Measurements from ENCODE around the gene CAPN15.

The CAPN15 gene

GRCh38 chr16:528111-529011 is 849 bp downstream of the CAPN15 start:
- H3K4me3 ChIP-seq (ENCODE audit: extremely low read depth, insufficient read depth, low read length, poor library complexity, severe bottlenecking): peak overlapping the region; percentile 63
- 8 to 11% methylated on average over 44 to 55 of the region's 55 CpGs for WGBS, 2 experiments (ENCODE audit: insufficient coverage in 2 of 2)
- peaks cover 17% of the 10 kb centered on the region for H3K36me3 ChIP-seq (ENCODE audit: control insufficient read depth, insufficient read depth, low read length)
- H3K27ac ChIP-seq (ENCODE audit: low read depth, low read length, severe bottlenecking): no peak overlapping the region
- H3K4me1 ChIP-seq (ENCODE audit: control insufficient read depth, insufficient read depth, low read length, poor library complexity, severe bottlenecking): peaks cover 16% of the 10 kb centered on the region
- H3K9me3 ChIP-seq (ENCODE audit: control insufficient read depth, low read length): no peaks in the 10 kb centered on the region

GRCh38 chr16:529012-529575 is 1.6 kb downstream of the CAPN15 start:
- H3K9me3 ChIP-seq (ENCODE audit: control insufficient read depth, low read length): no peaks in the 10 kb centered on the region
- H3K36me3 ChIP-seq (ENCODE audit: control insufficient read depth, insufficient read depth, low read length): peaks cover 16% of the 10 kb centered on the region
- H3K4me1 ChIP-seq (ENCODE audit: control insufficient read depth, insufficient read depth, low read length, poor library complexity, severe bottlenecking): peaks cover 22% of the 10 kb centered on the region
- WGBS, 2 experiments (ENCODE audit: insufficient coverage in 2 of 2): 80 to 86% methylated on average over 12 of the region's 12 CpGs
- H3K4me3 ChIP-seq (ENCODE audit: extremely low read depth, insufficient read depth, low read length, poor library complexity, severe bottlenecking): peak overlapping the region; percentile 63
- H3K27ac ChIP-seq (ENCODE audit: low read depth, low read length, severe bottlenecking): no peak overlapping the region

GRCh38 chr16:530111-530817 is 2.8 kb downstream of the CAPN15 start:
- WGBS, 2 experiments (ENCODE audit: insufficient coverage in 2 of 2): 93 to 95% methylated on average over 18 to 20 of the region's 23 CpGs
- Histone ChIP-seq H3K36me3 (ENCODE audit: control insufficient read depth, insufficient read depth, low read length) (peaks cover 14% of the 10 kb centered on the region), H3K4me1 (ENCODE audit: control insufficient read depth, insufficient read depth, low read length, poor library complexity, severe bottlenecking) (peaks cover 26% of the 10 kb centered on the region), H3K27ac (ENCODE audit: low read depth, low read length, severe bottlenecking) (no peak overlapping the region), H3K4me3 (ENCODE audit: extremely low read depth, insufficient read depth, low read length, poor library complexity, severe bottlenecking) (no peak overlapping the region), H3K9me3 (ENCODE audit: control insufficient read depth, low read length) (no peaks in the 10 kb centered on the region)

GRCh38 chr16:531494-532125 is 4.1 kb downstream of the CAPN15 start:
- no peaks in the 10 kb centered on the region for H3K9me3 ChIP-seq (ENCODE audit: control insufficient read depth, low read length)
- no peak overlapping the region for H3K27ac ChIP-seq (ENCODE audit: low read depth, low read length, severe bottlenecking)
- H3K4me3 ChIP-seq (ENCODE audit: extremely low read depth, insufficient read depth, low read length, poor library complexity, severe bottlenecking): no peak overlapping the region
- WGBS, 2 experiments (ENCODE audit: insufficient coverage in 2 of 2): 91 to 95% methylated on average over 11 to 12 of the region's 16 CpGs
- H3K4me1 ChIP-seq (ENCODE audit: control insufficient read depth, insufficient read depth, low read length, poor library complexity, severe bottlenecking): peaks cover 16% of the 10 kb centered on the region
- H3K36me3 ChIP-seq (ENCODE audit: control insufficient read depth, insufficient read depth, low read length): peaks cover 19% of the 10 kb centered on the region

GRCh38 chr16:533391-534123 is 6.0 kb downstream of the CAPN15 start:
- Histone ChIP-seq H3K9me3 (ENCODE audit: control insufficient read depth, low read length) (no peaks in the 10 kb centered on the region), H3K27ac (ENCODE audit: low read depth, low read length, severe bottlenecking) (no peak overlapping the region), H3K4me3 (ENCODE audit: extremely low read depth, insufficient read depth, low read length, poor library complexity, severe bottlenecking) (no peak overlapping the region), H3K4me1 (ENCODE audit: control insufficient read depth, insufficient read depth, low read length, poor library complexity, severe bottlenecking) (peaks cover 15% of the 10 kb centered on the region), H3K36me3 (ENCODE audit: control insufficient read depth, insufficient read depth, low read length) (peaks cover 39% of the 10 kb centered on the region)
- WGBS, 2 experiments (ENCODE audit: insufficient coverage in 2 of 2): 80 to 86% methylated on average over 28 to 30 of the region's 30 CpGs

- peaks cover 15% of the 10 kb centered on the region for H3K4me1 ChIP-seq (ENCODE audit: control insufficient read depth, insufficient read depth, low read length, poor library complexity, severe bottlenecking)
- H3K27ac ChIP-seq (ENCODE audit: low read depth, low read length, severe bottlenecking): no peak overlapping the region
- 92 to 97% methylated on average over 18 to 21 of the region's 21 CpGs for WGBS, 2 experiments (ENCODE audit: insufficient coverage in 2 of 2)
- no peak overlapping the region for H3K4me3 ChIP-seq (ENCODE audit: extremely low read depth, insufficient read depth, low read length, poor library complexity, severe bottlenecking)
- no peaks in the 10 kb centered on the region for H3K9me3 ChIP-seq (ENCODE audit: control insufficient read depth, low read length)
- peaks cover 41% of the 10 kb centered on the region for H3K36me3 ChIP-seq (ENCODE audit: control insufficient read depth, insufficient read depth, low read length)
Measured at GRCh38 chr16:534135-534534, 6.6 kb downstream of the CAPN15 start.

GRCh38 chr16:534856-535445 is 7.4 kb downstream of the CAPN15 start:
- H3K4me1 ChIP-seq (ENCODE audit: control insufficient read depth, insufficient read depth, low read length, poor library complexity, severe bottlenecking): peaks cover 23% of the 10 kb centered on the region
- WGBS, 2 experiments (ENCODE audit: insufficient coverage in 2 of 2): 95 to 96% methylated on average over 23 to 26 of the region's 27 CpGs
- no peak overlapping the region for H3K4me3 ChIP-seq (ENCODE audit: extremely low read depth, insufficient read depth, low read length, poor library complexity, severe bottlenecking)
- no peaks in the 10 kb centered on the region for H3K9me3 ChIP-seq (ENCODE audit: control insufficient read depth, low read length)
- H3K27ac ChIP-seq (ENCODE audit: low read depth, low read length, severe bottlenecking): no peak overlapping the region
- H3K36me3 ChIP-seq (ENCODE audit: control insufficient read depth, insufficient read depth, low read length): peaks cover 38% of the 10 kb centered on the region

- Histone ChIP-seq H3K9me3 (ENCODE audit: control insufficient read depth, low read length) (no peaks in the 10 kb centered on the region), H3K4me1 (ENCODE audit: control insufficient read depth, insufficient read depth, low read length, poor library complexity, severe bottlenecking) (peaks cover 26% of the 10 kb centered on the region), H3K4me3 (ENCODE audit: extremely low read depth, insufficient read depth, low read length, poor library complexity, severe bottlenecking) (no peak overlapping the region), H3K36me3 (ENCODE audit: control insufficient read depth, insufficient read depth, low read length) (peaks cover 36% of the 10 kb centered on the region), H3K27ac (ENCODE audit: low read depth, low read length, severe bottlenecking) (no peak overlapping the region)
- WGBS, 2 experiments (ENCODE audit: insufficient coverage in 2 of 2): 94 to 95% methylated on average over 34 to 37 of the region's 39 CpGs
Measured at GRCh38 chr16:535446-536405, 8.2 kb downstream of the CAPN15 start.

GRCh38 chr16:536746-537145 is 9.2 kb downstream of the CAPN15 start:
- Histone ChIP-seq H3K27ac (ENCODE audit: low read depth, low read length, severe bottlenecking) (no peak overlapping the region), H3K36me3 (ENCODE audit: control insufficient read depth, insufficient read depth, low read length) (peaks cover 40% of the 10 kb centered on the region), H3K4me1 (ENCODE audit: control insufficient read depth, insufficient read depth, low read length, poor library complexity, severe bottlenecking) (peaks cover 26% of the 10 kb centered on the region), H3K4me3 (ENCODE audit: extremely low read depth, insufficient read depth, low read length, poor library complexity, severe bottlenecking) (no peak overlapping the region), H3K9me3 (ENCODE audit: control insufficient read depth, low read length) (no peaks in the 10 kb centered on the region)
- 95 to 98% methylated on average over 17 of the region's 17 CpGs for WGBS, 2 experiments (ENCODE audit: insufficient coverage in 2 of 2)
